ENCODE data around the gene PSTPIP2.
A peak's percentile ranks its signal among the peaks of the same experiment; 100 is the strongest.

The PSTPIP2 gene

GRCh38 chr18:45958730-45959129, 113.3 kb downstream of the PSTPIP2 start:
- no peak for TF ChIP-seq CTCF (IDR thresholded peaks at IDR 0.05; ENCODE audit: control insufficient read depth, insufficient read depth, low read depth, low read length, missing control alignments)
- no peak for DNase-seq (ENCODE audit: low read depth)
- no peak overlapping the region for H3K4me3 ChIP-seq (ENCODE audit: control insufficient read depth, low read depth, low read length)

GRCh38 chr18:45958027-45958426, 114.0 kb downstream of the PSTPIP2 start:
- TF ChIP-seq CTCF (IDR thresholded peaks at IDR 0.05; ENCODE audit: control insufficient read depth, insufficient read depth, low read depth, low read length, missing control alignments), result no peak
- no peak overlapping the region for H3K4me3 ChIP-seq (ENCODE audit: control insufficient read depth, low read depth, low read length)
- no peak for DNase-seq (ENCODE audit: low read depth)

GRCh38 chr18:45957100-45957499, 115.0 kb downstream of the PSTPIP2 start:
- no peak for DNase-seq (ENCODE audit: low read depth)
- TF ChIP-seq CTCF (IDR thresholded peaks at IDR 0.05; ENCODE audit: control insufficient read depth, insufficient read depth, low read depth, low read length, missing control alignments), result no peak
- no peak overlapping the region for H3K4me3 ChIP-seq (ENCODE audit: control insufficient read depth, low read depth, low read length)

GRCh38 chr18:45954070-45954934, 117.8 kb downstream of the PSTPIP2 start:
- DNase-seq (ENCODE audit: low read depth), result peak; percentile 84
- no peak overlapping the region for H3K4me3 ChIP-seq (ENCODE audit: control insufficient read depth, low read depth, low read length)
- no peak for TF ChIP-seq CTCF (IDR thresholded peaks at IDR 0.05; ENCODE audit: control insufficient read depth, insufficient read depth, low read depth, low read length, missing control alignments)

- TF ChIP-seq CTCF (IDR thresholded peaks at IDR 0.05; ENCODE audit: control insufficient read depth, insufficient read depth, low read depth, low read length, missing control alignments), result no peak
- DNase-seq (ENCODE audit: low read depth), result peak; percentile 66
- H3K4me3 ChIP-seq (ENCODE audit: control insufficient read depth, low read depth, low read length), result no peak overlapping the region
Measured at GRCh38 chr18:45951016-45951714, 120.9 kb downstream of the PSTPIP2 start.

GRCh38 chr18:45945669-45946068, 126.4 kb downstream of the PSTPIP2 start:
- no peak for DNase-seq (ENCODE audit: low read depth)
- TF ChIP-seq CTCF (IDR thresholded peaks at IDR 0.05; ENCODE audit: control insufficient read depth, insufficient read depth, low read depth, low read length, missing control alignments), result no peak
- H3K4me3 ChIP-seq (ENCODE audit: control insufficient read depth, low read depth, low read length), result no peak overlapping the region
